ENCODE results near the gene DAPK2. TPM values are rescaled to one million over a fixed set of nuclear protein-coding genes. Genes with fewer than 3 reads are reported as not detected.

DAPK2 gene
- total and polyA plus RNA-seq, 2 of the 13 experiments (the other 11 are each of a cell fraction or from before 2014, with no cell fraction given), result 0.33 to 0.63 TPM

GRCh38 chr15:64052925-64053491 lies 6.7 kb upstream of the DAPK2 start (continued):
- TF ChIP-seq SKIL (CRISPR knock-in tag; IDR thresholded peaks at IDR 0.05; ENCODE audit: borderline replicate concordance), result no peak
- TF ChIP-seq NFRKB (IDR thresholded peaks at IDR 0.05), result no peak
- TF ChIP-seq MAFK (conservative IDR thresholded peaks at IDR 0.05 in 1 of 2, IDR thresholded peaks at IDR 0.05 in 1 of 2; ENCODE audit: low read length in 2 of 2), result peak; percentile 96 to 97
- no peak for TF ChIP-seq ZNF800 (CRISPR knock-in tag; IDR thresholded peaks at IDR 0.05)
- TF ChIP-seq PAXIP1 (CRISPR knock-in tag; conservative IDR thresholded peaks at IDR 0.05), result no peak
- TF ChIP-seq MAFF (IDR thresholded peaks at IDR 0.05; ENCODE audit: low read depth, low read length), result peak; percentile 95

All from HepG2 (cell line).